Activated CD8-positive, alpha-beta T cell treated with anti-CD3 and anti-CD28 coated beads for 36 hours (primary cell): ENCODE measurements around the gene GSTT4. TPM values are rescaled to one million over a fixed set of nuclear protein-coding genes. Genes with fewer than 3 reads are reported as not detected.
"Not testable (repeated sequence)": the region's sequence is repeated elsewhere in the genome, so short reads cannot be mapped to it uniquely, and the experiment has no call there.

Experiments used
- ATAC-seq: fragments of 200-7000 bp; cut with Tn5 transposase; one replicate; pipeline ENCODE4 v1.10.0; 2021; ENCODE audit warnings: mild to moderate bottlenecking, moderate library complexity
- CTCF ChIA-PET: fragments of 350-600 bp; sonication (Branson Sonifier 250); formaldehyde crosslinking; loops from one replicate; lab custom pipeline; 2021; ENCODE audit warnings: antibody characterized with exemption; lab: Charles Lee
- POLR2A ChIA-PET: fragments of 350-600 bp; sonication (Branson Sonifier 250); formaldehyde crosslinking; loops from one replicate; lab custom pipeline; 2021; ENCODE audit warnings: antibody characterized with exemption; lab: Charles Lee
- DNase-seq: peaks from one replicate; pipeline ENCODE4 v3.0.0-alpha.2; 2020
- H3K27ac Mint-ChIP-seq: one replicate; pipeline ENCODE4 v1.8.0; 2021; ENCODE audit warnings: mild to moderate bottlenecking, mixed read lengths
- H3K27me3 Mint-ChIP-seq: one replicate; pipeline ENCODE4 v1.8.0; 2021; ENCODE audit warnings: mixed read lengths
- H3K36me3 Mint-ChIP-seq: one replicate; pipeline ENCODE4 v1.8.0; 2021; ENCODE audit warnings: low read depth, mixed read lengths
- H3K4me1 Mint-ChIP-seq: one replicate; pipeline ENCODE4 v1.8.0; 2021; ENCODE audit warnings: low read depth, mixed read lengths
- H3K4me3 Mint-ChIP-seq: one replicate; pipeline ENCODE4 v1.8.0; 2021; ENCODE audit warnings: mild to moderate bottlenecking, moderate library complexity, mixed read lengths
- H3K9me3 Mint-ChIP-seq: one replicate; pipeline ENCODE4 v1.8.0; 2021; ENCODE audit warnings: mixed read lengths
- intact Hi-C: fragments of 100-400 bp; cut with micrococcal nuclease; formaldehyde crosslinking; loops from one replicate; pipeline ENCODE4 v1.10.0; 2022
- total RNA-seq, 2 experiments: library from RNA; stranded (reverse); gene quantifications; one replicate each; pipeline ENCODE4 v1.2.3, GENCODE V29; 2021

Gene GSTT4
- total RNA-seq, 2 experiments from 2014 or later: not detected

- H3K27me3 Mint-ChIP-seq, ATAC-seq, POLR2A ChIA-PET, intact Hi-C loops, H3K9me3 Mint-ChIP-seq, H3K4me1 Mint-ChIP-seq, CTCF ChIA-PET, DNase-seq, H3K4me3 Mint-ChIP-seq, H3K27ac Mint-ChIP-seq, H3K36me3 Mint-ChIP-seq: not testable (repeated sequence)
These were observed 52.4 kb downstream of the GSTT4 start for GRCh38 chr22:23952794-23953405.

GRCh38 chr22:23951383-23951782 lies 53.9 kb downstream of the GSTT4 start:
- CTCF ChIA-PET, intact Hi-C loops, POLR2A ChIA-PET: not testable (repeated sequence)

GRCh38 chr22:23949764-23950163 lies 55.5 kb downstream of the GSTT4 start:
- CTCF ChIA-PET, H3K36me3 Mint-ChIP-seq, POLR2A ChIA-PET, H3K4me3 Mint-ChIP-seq, intact Hi-C loops, H3K27ac Mint-ChIP-seq, H3K9me3 Mint-ChIP-seq, H3K27me3 Mint-ChIP-seq, DNase-seq, ATAC-seq, H3K4me1 Mint-ChIP-seq: not testable (repeated sequence)

More at GRCh38 chr22:23951383-23951782, 53.9 kb downstream of the GSTT4 start:
- peak; percentile 42 for DNase-seq
- peak; percentile 72 for ATAC-seq
- H3K27ac Mint-ChIP-seq, H3K9me3 Mint-ChIP-seq, H3K4me1 Mint-ChIP-seq, H3K27me3 Mint-ChIP-seq, H3K4me3 Mint-ChIP-seq, H3K36me3 Mint-ChIP-seq: not testable (repeated sequence)

Other genes starting within 250 kb of the GSTT4 start
- 1 to 10 TPM; 1.1 to 2.1 TPM for gene C22orf15, start 242.5 kb downstream of the GSTT4 start, total RNA-seq
- 100 to 1,000 TPM; 197 to 212 TPM for gene CHCHD10, start 237.5 kb downstream of the GSTT4 start, total RNA-seq
- 1 to 10 TPM in 1 of 2 experiments, under 1 TPM in 1; 0.85 to 1.4 TPM for gene MMP11, start 232.6 kb downstream of the GSTT4 start, total RNA-seq
- 10 to 100 TPM; 82.8 to 86.3 TPM for gene SMARCB1, start 218.5 kb downstream of the GSTT4 start, total RNA-seq
- gene DERL3, start 166.4 kb downstream of the GSTT4 start, total RNA-seq: 1 to 10 TPM; 5.4 to 7.6 TPM
- gene SLC2A11, start 147.6 kb downstream of the GSTT4 start, total RNA-seq: 1 to 10 TPM; 8.0 to 8.6 TPM
- 1,000 to 10,000 TPM; 1,485 to 1,525 TPM for gene MIF, start 111.1 kb downstream of the GSTT4 start, total RNA-seq
- not detected for gene GSTT2B, start 44.3 kb downstream of the GSTT4 start, total RNA-seq
- gene DDTL, start 38.6 kb downstream of the GSTT4 start, total RNA-seq: not detected
- 100 to 1,000 TPM; 116 to 119 TPM for gene DDT, start 31.0 kb downstream of the GSTT4 start, total RNA-seq
- not detected for gene GSTT2, start 25.3 kb downstream of the GSTT4 start, total RNA-seq
- 100 to 1,000 TPM; 118 to 125 TPM for gene CABIN1, start 5.9 kb upstream of the GSTT4 start, total RNA-seq
- gene SUSD2, start 176.0 kb upstream of the GSTT4 start, total RNA-seq: under 1 TPM; 0.65 to 0.95 TPM
- gene GGT5, start 239.6 kb upstream of the GSTT4 start, total RNA-seq: not detected